ENCODE measurements around the gene BICRAL. TPM values are rescaled to one million over a fixed set of nuclear protein-coding genes. Genes with fewer than 3 reads are reported as not detected.

The BICRAL gene
- polyA plus RNA-seq, 1 of the 3 experiments (the other 2 are of a cell fraction) = 5.1 TPM

DNA sequence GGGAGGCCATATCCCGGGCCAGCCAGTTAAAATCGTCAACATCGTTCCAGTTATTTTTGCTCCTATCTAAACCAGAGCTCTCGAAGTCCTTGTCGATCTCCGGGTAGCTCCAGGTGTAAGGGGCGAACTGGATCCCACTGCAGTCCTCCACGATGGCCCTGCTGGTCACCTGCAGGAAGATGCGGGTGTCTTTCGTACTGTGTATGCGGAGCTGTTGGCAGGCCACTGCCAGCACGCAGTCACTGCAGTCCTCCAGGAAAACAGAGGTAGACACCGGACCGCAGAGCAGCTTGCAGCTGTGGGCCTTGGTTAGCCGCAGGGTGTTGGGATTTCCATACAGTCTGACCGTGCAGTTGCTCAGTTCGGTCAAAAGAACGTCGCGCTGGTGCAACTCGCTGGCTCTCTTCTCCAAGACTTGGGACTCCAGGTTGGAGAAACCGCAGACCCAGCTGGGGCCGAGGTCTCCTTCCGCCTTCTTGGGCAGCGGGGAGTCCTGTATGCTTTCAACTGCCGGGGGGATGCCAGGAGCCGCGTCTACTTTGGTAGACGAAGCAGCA, 36.7 kb upstream of the BICRAL start:
- Histone ChIP-seq H3K9ac (peak overlapping the region; percentile 87), H4K20me1 (ENCODE audit: insufficient read depth) (peaks cover 7% of the 10 kb centered on the region; the same call in 1 of the 2 replicates), H3K9me3 (no peaks in the 10 kb centered on the region), H2AFZ (ENCODE audit: low read depth) (no peak overlapping the region), H3K79me2 (ENCODE audit: insufficient read depth) (peaks cover 37% of the 10 kb centered on the region), H3K36me3 (replicated peaks in 1 of 2; ENCODE audit: control insufficient read depth in 1 of 2, insufficient read depth in 2 of 2, low read length in 1 of 2) (no peaks in the 10 kb centered on the region), H3K27me3 (ENCODE audit: insufficient read depth) (no peaks in the 10 kb centered on the region), H3K9me2 (no peaks in the 10 kb centered on the region), H3K4me2 (peak overlapping the region; percentile 96), H3K27ac (ENCODE audit: low read depth in 2 of 2, low read length in 1 of 2) (peak overlapping the region; percentile 67 to 80; a peak in 3 of 4 replicates), H3F3A (replicated peaks; ENCODE audit: insufficient read depth) (peaks cover 28% of the 10 kb centered on the region), H3K4me1 (ENCODE audit: control insufficient read depth in 1 of 2, insufficient read depth in 2 of 2, low read depth in 1 of 2, low read length in 1 of 2) (peaks cover 19 to 30% of the 10 kb centered on the region in 2 experiments; a peak in 3 of 4 replicates), H3K4me3 (ENCODE audit: low read depth in 2 of 2, low read length in 1 of 2) (peak overlapping the region; percentile 75 to 82)
- ChIA-PET CTCF (interaction anchor here (0.7 to 3.2 kb wide), 5 partner anchors 18 to 156 kb away, joined by 3 to 17 read pairs (median 5); no protein-coding TSS in a partner anchor), POLR2A (interaction anchor here (0.6 to 4.4 kb wide), 8 partner anchors 8 to 576 kb away, joined by 3 to 59 read pairs (median 8); partner anchors contain the start of genes BICRAL, PPP2R5D and RPL7L1)
- TF ChIP-seq CTCF (IDR thresholded peaks at IDR 0.05) = no peak
- TF ChIP-seq RAD21 (IDR thresholded peaks at IDR 0.05; ENCODE audit: low read length) = no peak
- TF ChIP-seq FOSL2 (IDR thresholded peaks at IDR 0.05; ENCODE audit: borderline replicate concordance, low read depth) = no peak
- TF ChIP-seq, protein P1, sequence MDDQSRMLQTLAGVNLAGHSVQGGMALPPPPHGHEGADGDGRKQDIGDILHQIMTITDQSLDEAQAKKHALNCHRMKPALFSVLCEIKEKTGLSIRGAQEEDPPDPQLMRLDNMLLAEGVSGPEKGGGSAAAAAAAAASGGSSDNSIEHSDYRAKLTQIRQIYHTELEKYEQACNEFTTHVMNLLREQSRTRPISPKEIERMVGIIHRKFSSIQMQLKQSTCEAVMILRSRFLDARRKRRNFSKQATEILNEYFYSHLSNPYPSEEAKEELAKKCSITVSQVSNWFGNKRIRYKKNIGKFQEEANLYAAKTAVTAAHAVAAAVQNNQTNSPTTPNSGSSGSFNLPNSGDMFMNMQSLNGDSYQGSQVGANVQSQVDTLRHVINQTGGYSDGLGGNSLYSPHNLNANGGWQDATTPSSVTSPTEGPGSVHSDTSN (IDR thresholded peaks at IDR 0.05) = no peak
- TF ChIP-seq, protein P2, sequence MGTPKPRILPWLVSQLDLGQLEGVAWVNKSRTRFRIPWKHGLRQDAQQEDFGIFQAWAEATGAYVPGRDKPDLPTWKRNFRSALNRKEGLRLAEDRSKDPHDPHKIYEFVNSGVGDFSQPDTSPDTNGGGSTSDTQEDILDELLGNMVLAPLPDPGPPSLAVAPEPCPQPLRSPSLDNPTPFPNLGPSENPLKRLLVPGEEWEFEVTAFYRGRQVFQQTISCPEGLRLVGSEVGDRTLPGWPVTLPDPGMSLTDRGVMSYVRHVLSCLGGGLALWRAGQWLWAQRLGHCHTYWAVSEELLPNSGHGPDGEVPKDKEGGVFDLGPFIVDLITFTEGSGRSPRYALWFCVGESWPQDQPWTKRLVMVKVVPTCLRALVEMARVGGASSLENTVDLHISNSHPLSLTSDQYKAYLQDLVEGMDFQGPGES (IDR thresholded peaks at IDR 0.05; ENCODE audit: low read depth, low read length) = no peak
- no peak for TF ChIP-seq MXI1 (IDR thresholded peaks at IDR 0.05; ENCODE audit: low read depth, low read length)
- no peak for TF ChIP-seq TCF12 (IDR thresholded peaks at IDR 0.05)
- TF ChIP-seq SIN3A (IDR thresholded peaks at IDR 0.05; ENCODE audit: borderline replicate concordance, low read depth, low read length) = no peak
- no peak for TF ChIP-seq FOXJ3 (CRISPR knock-in tag; IDR thresholded peaks at IDR 0.05)
- TF ChIP-seq, protein P3, sequence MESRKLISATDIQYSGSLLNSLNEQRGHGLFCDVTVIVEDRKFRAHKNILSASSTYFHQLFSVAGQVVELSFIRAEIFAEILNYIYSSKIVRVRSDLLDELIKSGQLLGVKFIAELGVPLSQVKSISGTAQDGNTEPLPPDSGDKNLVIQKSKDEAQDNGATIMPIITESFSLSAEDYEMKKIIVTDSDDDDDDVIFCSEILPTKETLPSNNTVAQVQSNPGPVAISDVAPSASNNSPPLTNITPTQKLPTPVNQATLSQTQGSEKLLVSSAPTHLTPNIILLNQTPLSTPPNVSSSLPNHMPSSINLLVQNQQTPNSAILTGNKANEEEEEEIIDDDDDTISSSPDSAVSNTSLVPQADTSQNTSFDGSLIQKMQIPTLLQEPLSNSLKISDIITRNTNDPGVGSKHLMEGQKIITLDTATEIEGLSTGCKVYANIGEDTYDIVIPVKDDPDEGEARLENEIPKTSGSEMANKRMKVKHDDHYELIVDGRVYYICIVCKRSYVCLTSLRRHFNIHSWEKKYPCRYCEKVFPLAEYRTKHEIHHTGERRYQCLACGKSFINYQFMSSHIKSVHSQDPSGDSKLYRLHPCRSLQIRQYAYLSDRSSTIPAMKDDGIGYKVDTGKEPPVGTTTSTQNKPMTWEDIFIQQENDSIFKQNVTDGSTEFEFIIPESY (IDR thresholded peaks at IDR 0.05; ENCODE audit: borderline replicate concordance, low read depth) = no peak
- no peak for TF ChIP-seq NFIC (IDR thresholded peaks at IDR 0.05; ENCODE audit: borderline replicate concordance)
- no peak for TF ChIP-seq GABPA (IDR thresholded peaks at IDR 0.05; ENCODE audit: low read depth)
- no peak for TF ChIP-seq RXRA (IDR thresholded peaks at IDR 0.05; ENCODE audit: borderline replicate concordance, low read depth)
- TF ChIP-seq RCOR1 (IDR thresholded peaks at IDR 0.05; ENCODE audit: low read length) = no peak
- TF ChIP-seq NRF1 (IDR thresholded peaks at IDR 0.05; ENCODE audit: low read depth, low read length) = no peak
- TF ChIP-seq FOXM1 (IDR thresholded peaks at IDR 0.05; ENCODE audit: low read depth) = no peak
- no peak for TF ChIP-seq TEAD4 (IDR thresholded peaks at IDR 0.05; ENCODE audit: borderline replicate concordance, insufficient read depth)
- no peak for TF ChIP-seq RFX5 (IDR thresholded peaks at IDR 0.05; ENCODE audit: low read length)
- TF ChIP-seq, protein P4, sequence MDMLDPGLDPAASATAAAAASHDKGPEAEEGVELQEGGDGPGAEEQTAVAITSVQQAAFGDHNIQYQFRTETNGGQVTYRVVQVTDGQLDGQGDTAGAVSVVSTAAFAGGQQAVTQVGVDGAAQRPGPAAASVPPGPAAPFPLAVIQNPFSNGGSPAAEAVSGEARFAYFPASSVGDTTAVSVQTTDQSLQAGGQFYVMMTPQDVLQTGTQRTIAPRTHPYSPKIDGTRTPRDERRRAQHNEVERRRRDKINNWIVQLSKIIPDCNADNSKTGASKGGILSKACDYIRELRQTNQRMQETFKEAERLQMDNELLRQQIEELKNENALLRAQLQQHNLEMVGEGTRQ (IDR thresholded peaks at IDR 0.05; ENCODE audit: borderline replicate concordance, low read depth, low read length) = no peak
- TF ChIP-seq POLR2AphosphoS5 (IDR thresholded peaks at IDR 0.05; ENCODE audit: low read depth, low read length) = no peak
- DNase-seq = peak; percentile 47
- WGBS (ENCODE audit: low lambda C conversion rate) = 11% methylated on average over 17 of the region's 29 CpGs
